ENCODE results near the gene DRAM1.

The DRAM1 gene

DNA sequence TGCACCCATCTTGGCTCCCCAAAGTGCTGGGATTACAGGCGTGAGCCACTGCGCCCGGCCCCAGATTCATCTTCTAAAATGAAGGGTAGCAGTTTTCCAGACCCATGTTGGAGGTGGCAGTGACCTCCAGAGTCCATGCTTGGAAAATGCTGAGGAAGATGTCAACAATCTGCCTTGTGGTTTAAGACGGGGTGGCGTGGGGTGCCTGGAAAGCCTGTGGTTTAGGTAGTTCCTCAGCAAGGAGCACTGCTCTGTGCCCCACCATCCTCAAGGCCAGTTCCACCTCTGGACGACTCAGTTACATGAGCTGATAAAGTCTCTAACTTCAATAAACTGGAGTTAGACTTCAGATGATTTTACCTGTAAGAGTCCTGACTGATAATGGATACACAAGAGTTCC is 48.6 kb downstream of the DRAM1 start:
- TF ChIP-seq, protein P1, sequence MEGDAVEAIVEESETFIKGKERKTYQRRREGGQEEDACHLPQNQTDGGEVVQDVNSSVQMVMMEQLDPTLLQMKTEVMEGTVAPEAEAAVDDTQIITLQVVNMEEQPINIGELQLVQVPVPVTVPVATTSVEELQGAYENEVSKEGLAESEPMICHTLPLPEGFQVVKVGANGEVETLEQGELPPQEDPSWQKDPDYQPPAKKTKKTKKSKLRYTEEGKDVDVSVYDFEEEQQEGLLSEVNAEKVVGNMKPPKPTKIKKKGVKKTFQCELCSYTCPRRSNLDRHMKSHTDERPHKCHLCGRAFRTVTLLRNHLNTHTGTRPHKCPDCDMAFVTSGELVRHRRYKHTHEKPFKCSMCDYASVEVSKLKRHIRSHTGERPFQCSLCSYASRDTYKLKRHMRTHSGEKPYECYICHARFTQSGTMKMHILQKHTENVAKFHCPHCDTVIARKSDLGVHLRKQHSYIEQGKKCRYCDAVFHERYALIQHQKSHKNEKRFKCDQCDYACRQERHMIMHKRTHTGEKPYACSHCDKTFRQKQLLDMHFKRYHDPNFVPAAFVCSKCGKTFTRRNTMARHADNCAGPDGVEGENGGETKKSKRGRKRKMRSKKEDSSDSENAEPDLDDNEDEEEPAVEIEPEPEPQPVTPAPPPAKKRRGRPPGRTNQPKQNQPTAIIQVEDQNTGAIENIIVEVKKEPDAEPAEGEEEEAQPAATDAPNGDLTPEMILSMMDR (IDR thresholded peaks at IDR 0.05; ENCODE audit: poor library complexity, severe bottlenecking) = no peak
- ATAC-seq (ENCODE audit: low read depth) = no peak
- Histone ChIP-seq H3K36me3 (ENCODE audit: low read depth) (no peaks in the 10 kb centered on the region), H3K9me3 (ENCODE audit: severe bottlenecking) (no peaks in the 10 kb centered on the region), H3K27me3 (ENCODE audit: insufficient read depth, poor library complexity, severe bottlenecking) (no peaks in the 10 kb centered on the region), H3K4me3 (ENCODE audit: severe bottlenecking) (no peak overlapping the region), H3K27ac (ENCODE audit: poor library complexity, severe bottlenecking) (no peak overlapping the region), H3K4me1 (ENCODE audit: insufficient read depth, poor library complexity, severe bottlenecking) (no peaks in the 10 kb centered on the region)
- no peak for DNase-seq (ENCODE audit: low spot score)

DNA sequence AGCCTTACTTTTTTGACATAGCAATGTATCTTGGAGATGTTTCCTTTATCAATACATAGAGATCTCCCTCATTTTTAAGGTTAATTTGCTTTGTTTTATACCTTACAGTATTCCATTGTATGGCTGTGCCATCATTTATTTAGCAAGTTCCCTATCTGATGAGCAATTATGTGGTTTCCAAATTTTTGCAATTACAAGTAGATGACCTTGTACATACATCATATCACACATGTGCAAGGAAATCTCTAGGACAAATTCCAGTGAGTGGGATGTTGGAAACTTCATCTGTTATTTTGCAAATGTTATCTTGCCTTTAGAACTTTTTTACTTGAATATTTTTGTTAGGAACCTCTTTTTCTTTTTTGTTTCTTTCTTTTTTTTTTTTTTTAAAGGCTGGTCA is 49.7 kb downstream of the DRAM1 start:
- Histone ChIP-seq H3K4me1 (ENCODE audit: insufficient read depth, poor library complexity, severe bottlenecking) (no peaks in the 10 kb centered on the region), H3K36me3 (ENCODE audit: low read depth) (no peaks in the 10 kb centered on the region), H3K4me3 (ENCODE audit: severe bottlenecking) (no peak overlapping the region), H3K27ac (ENCODE audit: poor library complexity, severe bottlenecking) (no peak overlapping the region), H3K27me3 (ENCODE audit: insufficient read depth, poor library complexity, severe bottlenecking) (no peaks in the 10 kb centered on the region), H3K9me3 (ENCODE audit: severe bottlenecking) (no peaks in the 10 kb centered on the region)
- TF ChIP-seq, protein P1 (IDR thresholded peaks at IDR 0.05; ENCODE audit: poor library complexity, severe bottlenecking) = no peak
- no peak for DNase-seq (ENCODE audit: low spot score)
- ATAC-seq (ENCODE audit: low read depth) = no peak

DNA sequence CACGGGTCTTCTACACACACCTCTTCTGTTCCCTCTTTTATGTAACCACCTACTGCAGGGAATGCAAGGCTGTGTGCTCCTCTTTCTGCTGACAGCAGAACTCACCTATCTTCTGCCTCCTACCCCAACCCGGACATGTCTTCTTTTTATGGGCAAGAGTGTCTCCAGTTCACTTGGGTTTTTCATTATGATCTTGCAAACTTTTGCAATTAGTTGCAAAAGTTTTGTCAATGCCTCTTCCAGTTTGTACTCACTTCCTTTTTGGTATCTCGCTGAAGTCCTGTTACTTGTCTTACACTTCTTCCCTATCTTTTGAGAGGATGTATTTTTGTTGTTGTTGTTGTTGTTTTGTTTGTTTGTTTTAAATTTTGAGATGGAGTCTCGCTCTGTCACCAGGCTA is 50.6 kb downstream of the DRAM1 start:
- Histone ChIP-seq H3K27ac (ENCODE audit: poor library complexity, severe bottlenecking) (no peak overlapping the region), H3K4me1 (ENCODE audit: insufficient read depth, poor library complexity, severe bottlenecking) (no peaks in the 10 kb centered on the region), H3K27me3 (ENCODE audit: insufficient read depth, poor library complexity, severe bottlenecking) (no peaks in the 10 kb centered on the region), H3K4me3 (ENCODE audit: severe bottlenecking) (no peak overlapping the region), H3K36me3 (ENCODE audit: low read depth) (no peaks in the 10 kb centered on the region), H3K9me3 (ENCODE audit: severe bottlenecking) (no peaks in the 10 kb centered on the region)
- ATAC-seq (ENCODE audit: low read depth) = no peak
- DNase-seq (ENCODE audit: low spot score) = no peak
- TF ChIP-seq, protein P1 (IDR thresholded peaks at IDR 0.05; ENCODE audit: poor library complexity, severe bottlenecking) = no peak

DNA sequence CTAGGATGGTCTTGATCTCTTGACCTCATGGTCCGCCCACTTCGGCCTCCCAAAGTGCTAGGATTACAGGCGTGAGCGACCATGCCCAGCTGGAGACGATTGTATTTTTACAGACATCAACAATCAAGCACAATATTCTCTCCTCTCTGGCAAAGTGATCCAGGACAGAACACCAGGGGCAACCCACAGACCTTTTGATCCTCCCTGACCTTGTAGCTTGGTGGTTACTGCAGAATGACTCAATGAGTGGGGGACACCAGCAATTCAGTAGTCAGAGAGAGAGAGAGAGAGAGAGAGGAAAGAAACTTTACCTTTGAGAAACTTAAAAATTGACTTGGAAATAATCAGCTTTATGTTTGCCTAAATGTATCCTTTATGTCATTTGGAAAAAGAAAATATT is 51.2 kb downstream of the DRAM1 start:
- Histone ChIP-seq H3K9me3 (ENCODE audit: severe bottlenecking) (no peaks in the 10 kb centered on the region), H3K4me3 (ENCODE audit: severe bottlenecking) (no peak overlapping the region), H3K27me3 (ENCODE audit: insufficient read depth, poor library complexity, severe bottlenecking) (no peaks in the 10 kb centered on the region), H3K36me3 (ENCODE audit: low read depth) (no peaks in the 10 kb centered on the region), H3K4me1 (ENCODE audit: insufficient read depth, poor library complexity, severe bottlenecking) (no peaks in the 10 kb centered on the region), H3K27ac (ENCODE audit: poor library complexity, severe bottlenecking) (no peak overlapping the region)
- TF ChIP-seq, protein P1 (IDR thresholded peaks at IDR 0.05; ENCODE audit: poor library complexity, severe bottlenecking) = no peak
- no peak for ATAC-seq (ENCODE audit: low read depth)
- no peak for DNase-seq (ENCODE audit: low spot score)

DNA sequence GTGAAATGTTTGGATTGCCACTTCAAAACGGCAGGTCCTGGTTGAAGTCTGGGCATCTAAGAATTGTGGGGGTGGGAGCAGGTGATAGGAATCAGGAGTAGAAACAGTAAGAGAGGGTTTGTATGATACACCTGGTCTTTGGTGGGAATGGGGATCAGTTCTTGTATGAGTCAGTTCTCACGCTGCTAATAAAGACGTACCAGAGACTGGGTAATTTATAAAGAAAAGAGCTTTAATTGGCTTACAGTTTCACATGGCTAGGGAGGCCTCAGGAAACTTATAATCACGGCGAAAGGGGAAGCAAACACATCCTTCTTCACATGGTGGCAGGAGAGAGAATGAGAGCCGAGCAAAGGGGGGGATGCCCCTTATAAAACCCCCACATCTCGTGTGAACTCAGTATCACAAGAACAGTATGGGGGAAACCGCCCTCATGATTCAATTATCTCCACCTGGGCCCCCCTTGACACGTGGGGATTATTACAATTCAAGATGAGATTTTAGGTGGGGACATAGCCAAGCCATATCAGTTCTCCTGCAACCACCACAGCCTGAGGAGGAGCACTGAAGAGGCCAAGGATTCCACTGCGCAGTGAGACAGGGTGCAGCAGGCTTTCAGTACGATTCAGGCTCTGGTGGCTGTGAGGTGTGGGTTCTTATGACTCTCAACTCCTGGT is 52.1 kb downstream of the DRAM1 start:
- ATAC-seq (ENCODE audit: low read depth) = no peak
- TF ChIP-seq, protein P1 (IDR thresholded peaks at IDR 0.05; ENCODE audit: poor library complexity, severe bottlenecking) = no peak

More for the DNA sequence above, 52.1 kb downstream of the DRAM1 start:
- no peaks in the 10 kb centered on the region for H3K9me3 ChIP-seq (ENCODE audit: severe bottlenecking)
- H3K27ac ChIP-seq (ENCODE audit: poor library complexity, severe bottlenecking) = no peak overlapping the region
- H3K27me3 ChIP-seq (ENCODE audit: insufficient read depth, poor library complexity, severe bottlenecking) = no peaks in the 10 kb centered on the region
- DNase-seq (ENCODE audit: low spot score) = no peak
- no peaks in the 10 kb centered on the region for H3K36me3 ChIP-seq (ENCODE audit: low read depth)
- H3K4me3 ChIP-seq (ENCODE audit: severe bottlenecking) = no peak overlapping the region
- no peaks in the 10 kb centered on the region for H3K4me1 ChIP-seq (ENCODE audit: insufficient read depth, poor library complexity, severe bottlenecking)

Data from RWPE2 (cell line).